DLD1 (cell line): ENCODE data around the gene FOXL2NB.

ENCODE experiments used
- in situ Hi-C: cut with HindIII; loops from 2 replicates; pipeline ENCODE4 v1.10.0; 2017; ENCODE audit warnings: low sequenced_read_pairs

Gene FOXL2NB

DNA sequence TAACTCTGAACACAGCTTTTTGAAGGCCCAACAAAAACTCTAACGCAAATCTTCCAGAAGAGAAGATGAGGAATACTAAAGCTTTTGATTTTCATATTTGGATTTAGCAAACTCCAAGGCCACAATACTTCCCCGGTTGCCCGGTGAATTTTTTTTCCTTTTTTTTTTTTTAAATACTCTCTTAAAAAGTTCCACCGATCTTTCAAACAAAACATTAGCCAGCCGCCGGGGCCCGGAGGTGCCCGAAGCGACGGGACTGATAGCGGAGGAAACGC lies 2.4 kb upstream of the FOXL2NB start:
- in situ Hi-C loops: no loop called here

GRCh38 chr3:138944929-138945708 lies 1.9 kb upstream of the FOXL2NB start:
- in situ Hi-C loops: no loop called here

GRCh38 chr3:138945709-138946662 lies 1.0 kb upstream of the FOXL2NB start:
- in situ Hi-C loops: no loop called here

GRCh38 chr3:138947495-138948121 lies 591 bp downstream of the FOXL2NB start:
- in situ Hi-C loops: no loop called here

- in situ Hi-C loops: no loop called here
Observed at GRCh38 chr3:138948371-138949001, 1.5 kb downstream of the FOXL2NB start.

- in situ Hi-C loops: no loop called here
Observed at GRCh38 chr3:138949002-138949418, 2.0 kb downstream of the FOXL2NB start.

DNA sequence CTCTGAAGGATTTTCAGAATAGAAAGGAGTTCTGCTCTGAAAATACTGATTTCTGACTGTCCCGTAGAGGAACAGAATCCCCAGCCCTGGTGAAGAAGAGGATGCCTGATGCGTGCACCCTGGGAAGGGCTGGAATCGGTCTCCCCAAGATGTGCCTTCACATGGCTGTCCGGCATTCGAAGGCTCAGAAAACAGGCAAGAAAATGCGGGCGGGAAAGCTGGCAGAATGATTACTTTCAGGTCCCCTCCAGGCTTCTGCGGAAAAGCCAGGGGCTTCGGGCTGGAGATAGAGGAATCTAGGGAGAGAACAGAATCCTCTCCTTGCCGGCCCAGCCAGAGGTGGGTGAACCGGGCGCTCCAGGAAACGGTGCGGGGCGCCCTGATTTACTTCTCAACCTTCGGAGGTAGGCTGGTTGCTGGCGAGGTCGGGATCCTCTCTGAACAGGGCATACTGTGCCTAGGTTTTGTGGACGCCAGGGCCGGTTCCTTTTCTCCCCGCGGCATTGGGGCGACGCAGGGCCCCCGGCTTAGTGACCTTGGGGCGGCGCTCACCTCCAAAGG lies 2.5 kb downstream of the FOXL2NB start:
- in situ Hi-C loops: no loop called here

DNA sequence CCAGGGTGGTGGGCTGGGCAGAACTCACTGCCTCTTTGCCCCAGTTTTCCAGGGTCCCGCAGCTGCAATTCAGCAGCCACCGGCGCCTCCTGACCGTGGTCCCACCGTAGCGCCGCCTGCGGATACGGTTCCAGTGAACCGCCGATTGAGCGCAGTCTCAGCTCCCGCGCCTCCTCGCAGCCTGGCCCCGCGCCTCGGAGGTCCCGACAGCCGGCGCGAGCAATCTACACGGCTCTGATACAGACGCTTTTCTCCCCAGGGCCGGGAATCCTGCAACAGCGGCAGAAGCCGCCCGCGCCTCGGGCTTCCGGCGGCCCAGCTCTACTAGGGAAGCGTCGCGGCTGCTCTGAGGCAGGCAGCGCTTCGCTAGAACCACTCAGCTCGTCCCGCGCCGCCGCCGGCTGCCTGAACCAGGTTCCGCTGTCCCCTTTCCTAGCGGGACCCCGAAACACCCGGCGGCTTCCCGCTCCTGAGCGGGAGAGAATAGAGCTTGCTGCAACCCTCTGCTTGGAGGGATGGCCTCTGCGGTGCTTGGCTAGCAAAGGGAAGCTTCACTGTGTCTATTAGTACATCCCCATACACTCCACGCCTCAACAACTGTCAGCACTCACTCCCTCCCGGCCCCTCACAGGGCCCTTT lies 3.1 kb downstream of the FOXL2NB start:
- in situ Hi-C loops: no loop called here

DNA sequence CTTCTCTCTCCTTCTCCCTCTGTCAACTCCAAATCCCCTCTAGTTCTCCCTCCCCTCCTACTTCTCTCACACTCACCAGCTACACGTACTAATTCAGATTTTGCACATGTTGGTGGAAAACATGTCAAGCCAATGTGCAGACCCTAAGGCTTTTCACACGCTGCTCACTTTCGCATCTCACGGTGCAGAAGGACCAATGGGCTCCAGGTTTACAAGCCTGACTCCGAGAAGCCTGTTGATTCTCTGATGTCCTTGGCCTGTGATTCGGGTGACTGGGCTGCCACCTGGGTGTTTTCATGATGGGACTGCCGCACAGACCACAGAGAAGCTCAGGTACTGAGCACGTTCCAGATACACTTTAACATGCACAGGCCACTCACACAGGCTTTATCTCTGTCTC lies 3.7 kb downstream of the FOXL2NB start:
- in situ Hi-C loops: no loop called here

- in situ Hi-C loops: no loop called here
Observed at GRCh38 chr3:138960417-138960852, 13.4 kb downstream of the FOXL2NB start.

GRCh38 chr3:138962854-138963560 lies 16.0 kb downstream of the FOXL2NB start:
- in situ Hi-C loops: no loop called here

- in situ Hi-C loops: no loop called here
Observed at GRCh38 chr3:138964264-138964663, 17.2 kb downstream of the FOXL2NB start.

GRCh38 chr3:138964923-138965322 lies 17.9 kb downstream of the FOXL2NB start:
- in situ Hi-C loops: no loop called here

GRCh38 chr3:138971766-138972320 lies 24.8 kb downstream of the FOXL2NB start:
- in situ Hi-C loops: no loop called here

DNA sequence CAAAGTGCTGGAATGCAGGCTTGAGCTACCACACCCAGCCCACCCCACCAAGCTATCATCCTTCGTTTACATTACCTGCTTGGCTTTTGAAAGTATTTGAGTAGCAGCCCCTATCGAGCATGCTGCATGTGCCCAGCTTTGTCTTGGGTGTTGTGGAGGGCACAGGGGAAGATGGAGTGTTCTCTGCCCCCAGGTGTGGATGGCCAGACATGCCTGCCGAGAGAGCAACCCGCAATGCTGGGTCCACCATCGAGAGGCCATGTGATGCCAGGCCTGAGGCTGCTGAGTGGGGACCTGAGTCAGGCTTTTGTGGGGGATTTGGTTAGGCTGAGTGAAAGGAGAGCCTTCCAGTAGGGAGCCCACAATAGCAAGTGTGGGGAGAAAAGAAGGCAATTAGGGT lies 25.9 kb downstream of the FOXL2NB start:
- in situ Hi-C loops: no loop called here

DNA sequence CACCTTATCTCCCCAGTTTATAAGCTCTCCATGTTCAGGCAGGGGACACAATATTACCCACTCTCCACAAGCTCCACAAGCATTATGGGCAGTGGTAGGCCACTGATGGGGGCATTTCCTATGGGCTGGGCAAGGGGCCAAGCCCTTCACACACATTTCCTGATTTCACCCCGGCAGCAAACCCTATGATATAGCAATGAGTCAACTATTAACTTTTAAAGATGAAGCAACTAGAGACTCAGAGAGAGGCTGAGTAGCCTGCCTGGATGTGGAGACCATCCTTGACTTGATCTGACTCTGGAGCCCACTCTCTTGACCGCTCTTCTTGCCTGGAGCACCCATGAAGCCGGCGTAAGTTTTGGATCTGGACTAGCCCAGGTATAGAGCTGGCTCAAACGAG lies 27.4 kb downstream of the FOXL2NB start:
- in situ Hi-C loops: no loop called here

GRCh38 chr3:138975351-138975750 lies 28.3 kb downstream of the FOXL2NB start:
- in situ Hi-C loops: no loop called here

GRCh38 chr3:138976047-138976446 lies 29.0 kb downstream of the FOXL2NB start:
- in situ Hi-C loops: no loop called here

DNA sequence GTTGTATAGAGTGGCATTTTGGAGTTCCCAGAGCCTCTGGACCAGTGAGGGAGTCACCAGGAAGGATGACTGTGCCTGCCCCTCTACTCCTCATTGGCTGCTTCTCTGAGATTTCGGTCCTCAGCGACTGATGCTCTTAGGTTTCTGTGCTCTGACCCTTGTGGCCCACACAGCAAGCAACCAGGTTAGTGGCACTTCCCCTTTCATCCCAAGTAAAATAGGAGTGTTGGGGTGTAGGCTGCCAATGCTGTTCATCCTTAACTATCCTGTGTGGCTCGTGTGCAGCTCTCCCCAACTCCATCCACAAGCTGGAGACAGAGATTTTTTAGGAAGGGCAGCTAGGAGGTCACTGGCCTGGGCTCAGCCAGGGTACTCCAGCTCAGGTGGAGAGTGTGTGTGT lies 37.8 kb downstream of the FOXL2NB start:
- in situ Hi-C loops: no loop called here
